ENCODE data around the gene GCGR. TPM values are rescaled to one million over a fixed set of nuclear protein-coding genes. Genes with fewer than 3 reads are reported as not detected.
A peak's percentile ranks its signal among the peaks of the same experiment; 100 is the strongest.

Gene GCGR
- total RNA-seq, 2 experiments from 2014 or later, result not detected

GRCh38 chr17:81819708-81820107 is 15.8 kb downstream of the GCGR start:
- POLR2A ChIA-PET, result no interaction called here
- intact Hi-C loops (cut with micrococcal nuclease; ENCODE audit: unreplicated experiment), result no loop called here

GRCh38 chr17:81821147-81821546 is 17.2 kb downstream of the GCGR start:
- BruUV-seq (replicated peaks), result no TSS peak
- intact Hi-C loops (cut with micrococcal nuclease; ENCODE audit: unreplicated experiment), result no loop called here
- Histone ChIP-seq H3K79me2 (ENCODE audit: insufficient read depth, low read depth, low read length) (no peaks in the 10 kb centered on the region), H3K27ac (ENCODE audit: low read depth, low read length, poor library complexity, severe bottlenecking) (no peak overlapping the region), H3K4me1 (ENCODE audit: insufficient read depth, low read length, poor library complexity, severe bottlenecking) (no peaks in the 10 kb centered on the region), H2AFZ (ENCODE audit: low read length) (no peak overlapping the region), H3K9me2 (ENCODE audit: insufficient read depth, low read length) (no peaks in the 10 kb centered on the region), H3K4me3 (ENCODE audit: low read depth, low read length, poor library complexity, severe bottlenecking) (no peak overlapping the region), H3K9me3 (ENCODE audit: low read length) (no peaks in the 10 kb centered on the region), H4K20me1 (ENCODE audit: insufficient read depth, low read length) (no peaks in the 10 kb centered on the region), H3K4me2 (ENCODE audit: low read length) (no peak overlapping the region), H3K36me3 (ENCODE audit: insufficient read depth, low read length) (peaks cover 5% of the 10 kb centered on the region; the same call in 1 of the 2 replicates)
- no peak for TF ChIP-seq EZH2phosphoT487 (IDR thresholded peaks at IDR 0.05; ENCODE audit: borderline replicate concordance, low read depth, low read length)
- TF ChIP-seq, protein P1, sequence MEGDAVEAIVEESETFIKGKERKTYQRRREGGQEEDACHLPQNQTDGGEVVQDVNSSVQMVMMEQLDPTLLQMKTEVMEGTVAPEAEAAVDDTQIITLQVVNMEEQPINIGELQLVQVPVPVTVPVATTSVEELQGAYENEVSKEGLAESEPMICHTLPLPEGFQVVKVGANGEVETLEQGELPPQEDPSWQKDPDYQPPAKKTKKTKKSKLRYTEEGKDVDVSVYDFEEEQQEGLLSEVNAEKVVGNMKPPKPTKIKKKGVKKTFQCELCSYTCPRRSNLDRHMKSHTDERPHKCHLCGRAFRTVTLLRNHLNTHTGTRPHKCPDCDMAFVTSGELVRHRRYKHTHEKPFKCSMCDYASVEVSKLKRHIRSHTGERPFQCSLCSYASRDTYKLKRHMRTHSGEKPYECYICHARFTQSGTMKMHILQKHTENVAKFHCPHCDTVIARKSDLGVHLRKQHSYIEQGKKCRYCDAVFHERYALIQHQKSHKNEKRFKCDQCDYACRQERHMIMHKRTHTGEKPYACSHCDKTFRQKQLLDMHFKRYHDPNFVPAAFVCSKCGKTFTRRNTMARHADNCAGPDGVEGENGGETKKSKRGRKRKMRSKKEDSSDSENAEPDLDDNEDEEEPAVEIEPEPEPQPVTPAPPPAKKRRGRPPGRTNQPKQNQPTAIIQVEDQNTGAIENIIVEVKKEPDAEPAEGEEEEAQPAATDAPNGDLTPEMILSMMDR (conservative IDR thresholded peaks at IDR 0.05; ENCODE audit: low read length), result no peak
- ChIA-PET CTCF (ENCODE audit: unreplicated experiment) (no interaction called here), POLR2A (interaction anchor here (0.6 kb wide), 1 partner anchor 258 kb away, joined by 3 read pairs; no protein-coding TSS in a partner anchor)
- no peak for DNase-seq (ENCODE audit: low spot score)

More at GRCh38 chr17:81819708-81820107, 15.8 kb downstream of the GCGR start:
- Histone ChIP-seq H3K9me3 (ENCODE audit: low read length) (no peaks in the 10 kb centered on the region), H3K4me3 (ENCODE audit: low read depth, low read length, poor library complexity, severe bottlenecking) (no peak overlapping the region), H2AFZ (ENCODE audit: low read length) (no peak overlapping the region), H3K9me2 (ENCODE audit: insufficient read depth, low read length) (no peaks in the 10 kb centered on the region), H3K4me2 (ENCODE audit: low read length) (no peak overlapping the region), H3K79me2 (ENCODE audit: insufficient read depth, low read depth, low read length) (no peaks in the 10 kb centered on the region), H3K27ac (ENCODE audit: low read depth, low read length, poor library complexity, severe bottlenecking) (no peak overlapping the region), H3K36me3 (ENCODE audit: insufficient read depth, low read length) (peaks cover 5% of the 10 kb centered on the region; the same call in 1 of the 2 replicates), H3K4me1 (ENCODE audit: insufficient read depth, low read length, poor library complexity, severe bottlenecking) (no peaks in the 10 kb centered on the region), H4K20me1 (ENCODE audit: insufficient read depth, low read length) (no peaks in the 10 kb centered on the region)
- CTCF ChIA-PET (ENCODE audit: unreplicated experiment), result no interaction called here
- BruUV-seq (replicated peaks), result no TSS peak
- no peak for TF ChIP-seq EZH2phosphoT487 (IDR thresholded peaks at IDR 0.05; ENCODE audit: borderline replicate concordance, low read depth, low read length)
- TF ChIP-seq, protein P1 (conservative IDR thresholded peaks at IDR 0.05; ENCODE audit: low read length), result no peak
- DNase-seq (ENCODE audit: low spot score), result no peak

GRCh38 chr17:81821603-81822311 is 17.8 kb downstream of the GCGR start:
- H3K9me3 ChIP-seq (ENCODE audit: low read length), result no peaks in the 10 kb centered on the region
- no peaks in the 10 kb centered on the region for H4K20me1 ChIP-seq (ENCODE audit: insufficient read depth, low read length)
- ChIA-PET POLR2A (interaction anchor here (0.6 kb wide), 1 partner anchor 259 kb away, joined by 3 read pairs; no protein-coding TSS in a partner anchor), CTCF (ENCODE audit: unreplicated experiment) (no interaction called here)
- H3K4me1 ChIP-seq (ENCODE audit: insufficient read depth, low read length, poor library complexity, severe bottlenecking), result no peaks in the 10 kb centered on the region
- H3K4me3 ChIP-seq (ENCODE audit: low read depth, low read length, poor library complexity, severe bottlenecking), result no peak overlapping the region
- TF ChIP-seq, protein P1 (conservative IDR thresholded peaks at IDR 0.05; ENCODE audit: low read length), result peak; percentile 57
- TF ChIP-seq EZH2phosphoT487 (IDR thresholded peaks at IDR 0.05; ENCODE audit: borderline replicate concordance, low read depth, low read length), result no peak
- no peaks in the 10 kb centered on the region for H3K9me2 ChIP-seq (ENCODE audit: insufficient read depth, low read length)
- peaks cover 5% of the 10 kb centered on the region; the same call in 1 of the 2 replicates for H3K36me3 ChIP-seq (ENCODE audit: insufficient read depth, low read length)
- H3K79me2 ChIP-seq (ENCODE audit: insufficient read depth, low read depth, low read length), result no peaks in the 10 kb centered on the region
- intact Hi-C loops (cut with micrococcal nuclease; ENCODE audit: unreplicated experiment), result no loop called here
- no peak overlapping the region for H3K27ac ChIP-seq (ENCODE audit: low read depth, low read length, poor library complexity, severe bottlenecking)
- no peak overlapping the region for H3K4me2 ChIP-seq (ENCODE audit: low read length)
- DNase-seq (ENCODE audit: low spot score), result no peak
- no peak overlapping the region for H2AFZ ChIP-seq (ENCODE audit: low read length)
- no TSS peak for BruUV-seq (replicated peaks)

All from OCI-LY7 (cell line).